ENCODE measurements around the gene JUNB.

JUNB gene

DNA sequence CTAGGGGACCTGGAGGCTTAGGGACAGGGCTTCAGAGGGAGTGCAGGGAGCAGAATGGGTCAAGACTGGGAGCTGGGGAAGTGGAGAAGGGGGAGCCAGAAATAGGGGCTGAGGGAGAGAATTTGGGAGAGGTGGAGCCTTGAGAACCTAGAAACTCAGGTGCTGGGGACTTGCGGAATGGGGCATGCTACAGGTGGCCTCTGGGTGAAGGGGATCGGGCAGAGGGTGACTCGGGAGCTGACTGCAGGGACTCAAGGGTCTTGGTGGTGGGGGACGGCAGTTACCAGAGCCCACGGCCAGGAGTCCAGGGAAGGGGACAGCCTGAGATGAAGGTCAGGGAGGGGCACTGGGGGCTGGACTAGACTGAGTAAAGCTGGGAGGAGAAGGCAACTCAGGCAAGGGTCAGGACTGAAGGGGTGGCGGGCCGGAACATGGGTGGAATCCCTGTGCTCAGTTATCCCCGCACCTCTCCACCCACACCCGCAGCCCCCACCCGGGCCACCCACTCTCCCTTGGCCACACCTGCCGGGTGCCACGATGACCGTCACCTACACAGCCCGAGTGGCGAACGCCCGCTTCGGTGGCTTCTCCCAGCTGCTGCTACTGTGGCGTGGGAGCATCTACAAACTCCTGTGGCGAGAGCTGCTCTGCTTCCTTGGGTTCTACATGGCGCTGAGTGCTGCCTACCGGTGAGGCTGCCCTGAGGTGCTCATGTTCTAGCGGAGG is 39.1 kb upstream of the JUNB start:
- no peak for DNase-seq (ENCODE audit: low read depth)
- H3K4me3 ChIP-seq (ENCODE audit: low read depth, low read length) = no peak overlapping the region
- TF ChIP-seq CTCF (IDR thresholded peaks at IDR 0.05; ENCODE audit: low read depth, low read length, missing control alignments) = no peak

- no peak for TF ChIP-seq CTCF (IDR thresholded peaks at IDR 0.05; ENCODE audit: low read depth, low read length, missing control alignments)
- no peak for DNase-seq (ENCODE audit: low read depth)
- H3K4me3 ChIP-seq (ENCODE audit: low read depth, low read length) = no peak overlapping the region
Measured at GRCh38 chr19:12754465-12755196, 36.7 kb upstream of the JUNB start.

- no peak overlapping the region for H3K4me3 ChIP-seq (ENCODE audit: low read depth, low read length)
- no peak for TF ChIP-seq CTCF (IDR thresholded peaks at IDR 0.05; ENCODE audit: low read depth, low read length, missing control alignments)
Measured at GRCh38 chr19:12756150-12756883, 35.0 kb upstream of the JUNB start.

GRCh38 chr19:12757544-12758274 is 33.6 kb upstream of the JUNB start:
- TF ChIP-seq CTCF (IDR thresholded peaks at IDR 0.05; ENCODE audit: low read depth, low read length, missing control alignments) = peak; percentile 97
- DNase-seq (ENCODE audit: low read depth) = no peak
- peak overlapping the region; percentile 38 for H3K4me3 ChIP-seq (ENCODE audit: low read depth, low read length)

More at GRCh38 chr19:12756150-12756883, 35.0 kb upstream of the JUNB start:
- no peak for DNase-seq (ENCODE audit: low read depth)

GRCh38 chr19:12759686-12760085 is 31.6 kb upstream of the JUNB start:
- no peak for DNase-seq (ENCODE audit: low read depth)
- TF ChIP-seq CTCF (IDR thresholded peaks at IDR 0.05; ENCODE audit: low read depth, low read length, missing control alignments) = no peak
- no peak overlapping the region for H3K4me3 ChIP-seq (ENCODE audit: low read depth, low read length)

GRCh38 chr19:12763100-12763499 is 28.2 kb upstream of the JUNB start:
- no peak for DNase-seq (ENCODE audit: low read depth)
- no peak overlapping the region for H3K4me3 ChIP-seq (ENCODE audit: low read depth, low read length)
- no peak for TF ChIP-seq CTCF (IDR thresholded peaks at IDR 0.05; ENCODE audit: low read depth, low read length, missing control alignments)
